Right kidney (tissue), 1 donor: ENCODE results near the gene SNRPD3.
"Not testable (repeated sequence)": the region's sequence is repeated elsewhere in the genome, so short reads cannot be mapped to it uniquely, and the experiment has no call there.

Experiments
- DNase-seq: peaks from one replicate; pipeline ENCODE4 v3.0.0-alpha.2; 2016

Gene SNRPD3

GRCh38 chr22:24591286-24591830 is 35.6 kb downstream of the SNRPD3 start:
- DNase-seq: no peak

GRCh38 chr22:24592058-24592850 is 36.5 kb downstream of the SNRPD3 start:
- DNase-seq: peak; percentile 70

GRCh38 chr22:24592851-24593558 is 37.2 kb downstream of the SNRPD3 start, which contains the start of gene LRRC75B:
Gene LRRC75B, minus strand, starts transcription at chr22:24593073. Its CDS starts 34 bp downstream, at chr22:24593039.
- DNase-seq: peak; percentile 77

- not testable (repeated sequence) for DNase-seq
These were observed 37.7 kb downstream of the SNRPD3 start for GRCh38 chr22:24593559-24593835.

GRCh38 chr22:24593836-24594568 is 38.2 kb downstream of the SNRPD3 start:
- peak; percentile 59 for DNase-seq

GRCh38 chr22:24594569-24595120 is 38.8 kb downstream of the SNRPD3 start:
- DNase-seq: no peak

- DNase-seq: no peak
These were observed 39.4 kb downstream of the SNRPD3 start for GRCh38 chr22:24595228-24595627.

GRCh38 chr22:24595863-24596262 is 40.1 kb downstream of the SNRPD3 start:
- DNase-seq: no peak

GRCh38 chr22:24597076-24597475 is 41.3 kb downstream of the SNRPD3 start:
- not testable (repeated sequence) for DNase-seq

GRCh38 chr22:24599514-24599913 is 43.7 kb downstream of the SNRPD3 start:
- DNase-seq: no peak

- not testable (repeated sequence) for DNase-seq
These were observed 44.3 kb downstream of the SNRPD3 start for GRCh38 chr22:24599958-24600715.

- no peak for DNase-seq
These were observed 45.7 kb downstream of the SNRPD3 start for GRCh38 chr22:24601217-24602104.

- DNase-seq: not testable (repeated sequence)
These were observed 46.4 kb downstream of the SNRPD3 start for GRCh38 chr22:24602105-24602749.

GRCh38 chr22:24602847-24603769 is 47.3 kb downstream of the SNRPD3 start, which contains the start of gene GGT1:
Gene GGT1, plus strand, starts transcription at chr22:24603193. Its CDS starts 7,889 bp downstream, at chr22:24611082.
- not testable (repeated sequence) for DNase-seq

GRCh38 chr22:24603770-24604629 is 48.2 kb downstream of the SNRPD3 start:
- not testable (repeated sequence) for DNase-seq

GRCh38 chr22:24606340-24606739 is 50.5 kb downstream of the SNRPD3 start:
- not testable (repeated sequence) for DNase-seq

GRCh38 chr22:24607429-24607983 is 51.7 kb downstream of the SNRPD3 start:
- not testable (repeated sequence) for DNase-seq
